BLaER1 treated with 17β-estradiol and CSF1 and Interleukin-3, amounts not matched to agents 10 nM and 100 nM (cell line): ENCODE results near the gene MAP3K15.

Experiments used
- H3K27ac ChIP-seq, 11 experiments: shearing (Covaris generic); formaldehyde crosslinking; 2 replicates each; pipeline ENCODE4 v1.8.1; 2022
- H3K27me3 ChIP-seq, 11 experiments: shearing (Covaris generic); formaldehyde crosslinking; 2 replicates each; pipeline ENCODE4 v1.8.1; 2022
- H3K36me3 ChIP-seq, 11 experiments: shearing (Covaris generic); formaldehyde crosslinking; 2 replicates each; pipeline ENCODE4 v1.8.1; 2022
- H3K4me1 ChIP-seq, 10 experiments: shearing (Covaris generic); formaldehyde crosslinking; 2 replicates each; pipeline ENCODE4 v1.8.1; 2022
- H3K4me2 ChIP-seq, 11 experiments: shearing (Covaris generic); formaldehyde crosslinking; 2 replicates each; pipeline ENCODE4 v1.8.1; 2022
- H3K4me3 ChIP-seq, 10 experiments: shearing (Covaris generic); formaldehyde crosslinking; 2 replicates each; pipeline ENCODE4 v1.8.1; 2022
- H3K9ac ChIP-seq, 11 experiments: shearing (Covaris generic); formaldehyde crosslinking; 2 replicates each; pipeline ENCODE4 v1.8.1; 2022
- H3K9me3 ChIP-seq, 11 experiments: shearing (Covaris generic); formaldehyde crosslinking; replicated peaks in 1 of 11; 2 replicates each; pipeline ENCODE4 v1.8.1; 2022
- H4K20me1 ChIP-seq, 11 experiments: shearing (Covaris generic); formaldehyde crosslinking; 2 replicates each; pipeline ENCODE4 v1.8.1; 2022
- Cebpa-rat ChIP-seq, 11 experiments: shearing (Covaris generic); IDR thresholded peaks; 2 replicates each; pipeline ENCODE4 v1.8.1; 2022

The MAP3K15 gene, protein sequence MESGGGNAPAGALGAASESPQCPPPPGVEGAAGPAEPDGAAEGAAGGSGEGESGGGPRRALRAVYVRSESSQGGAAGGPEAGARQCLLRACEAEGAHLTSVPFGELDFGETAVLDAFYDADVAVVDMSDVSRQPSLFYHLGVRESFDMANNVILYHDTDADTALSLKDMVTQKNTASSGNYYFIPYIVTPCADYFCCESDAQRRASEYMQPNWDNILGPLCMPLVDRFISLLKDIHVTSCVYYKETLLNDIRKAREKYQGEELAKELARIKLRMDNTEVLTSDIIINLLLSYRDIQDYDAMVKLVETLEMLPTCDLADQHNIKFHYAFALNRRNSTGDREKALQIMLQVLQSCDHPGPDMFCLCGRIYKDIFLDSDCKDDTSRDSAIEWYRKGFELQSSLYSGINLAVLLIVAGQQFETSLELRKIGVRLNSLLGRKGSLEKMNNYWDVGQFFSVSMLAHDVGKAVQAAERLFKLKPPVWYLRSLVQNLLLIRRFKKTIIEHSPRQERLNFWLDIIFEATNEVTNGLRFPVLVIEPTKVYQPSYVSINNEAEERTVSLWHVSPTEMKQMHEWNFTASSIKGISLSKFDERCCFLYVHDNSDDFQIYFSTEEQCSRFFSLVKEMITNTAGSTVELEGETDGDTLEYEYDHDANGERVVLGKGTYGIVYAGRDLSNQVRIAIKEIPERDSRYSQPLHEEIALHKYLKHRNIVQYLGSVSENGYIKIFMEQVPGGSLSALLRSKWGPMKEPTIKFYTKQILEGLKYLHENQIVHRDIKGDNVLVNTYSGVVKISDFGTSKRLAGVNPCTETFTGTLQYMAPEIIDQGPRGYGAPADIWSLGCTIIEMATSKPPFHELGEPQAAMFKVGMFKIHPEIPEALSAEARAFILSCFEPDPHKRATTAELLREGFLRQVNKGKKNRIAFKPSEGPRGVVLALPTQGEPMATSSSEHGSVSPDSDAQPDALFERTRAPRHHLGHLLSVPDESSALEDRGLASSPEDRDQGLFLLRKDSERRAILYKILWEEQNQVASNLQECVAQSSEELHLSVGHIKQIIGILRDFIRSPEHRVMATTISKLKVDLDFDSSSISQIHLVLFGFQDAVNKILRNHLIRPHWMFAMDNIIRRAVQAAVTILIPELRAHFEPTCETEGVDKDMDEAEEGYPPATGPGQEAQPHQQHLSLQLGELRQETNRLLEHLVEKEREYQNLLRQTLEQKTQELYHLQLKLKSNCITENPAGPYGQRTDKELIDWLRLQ (N-terminal part only)

DNA sequence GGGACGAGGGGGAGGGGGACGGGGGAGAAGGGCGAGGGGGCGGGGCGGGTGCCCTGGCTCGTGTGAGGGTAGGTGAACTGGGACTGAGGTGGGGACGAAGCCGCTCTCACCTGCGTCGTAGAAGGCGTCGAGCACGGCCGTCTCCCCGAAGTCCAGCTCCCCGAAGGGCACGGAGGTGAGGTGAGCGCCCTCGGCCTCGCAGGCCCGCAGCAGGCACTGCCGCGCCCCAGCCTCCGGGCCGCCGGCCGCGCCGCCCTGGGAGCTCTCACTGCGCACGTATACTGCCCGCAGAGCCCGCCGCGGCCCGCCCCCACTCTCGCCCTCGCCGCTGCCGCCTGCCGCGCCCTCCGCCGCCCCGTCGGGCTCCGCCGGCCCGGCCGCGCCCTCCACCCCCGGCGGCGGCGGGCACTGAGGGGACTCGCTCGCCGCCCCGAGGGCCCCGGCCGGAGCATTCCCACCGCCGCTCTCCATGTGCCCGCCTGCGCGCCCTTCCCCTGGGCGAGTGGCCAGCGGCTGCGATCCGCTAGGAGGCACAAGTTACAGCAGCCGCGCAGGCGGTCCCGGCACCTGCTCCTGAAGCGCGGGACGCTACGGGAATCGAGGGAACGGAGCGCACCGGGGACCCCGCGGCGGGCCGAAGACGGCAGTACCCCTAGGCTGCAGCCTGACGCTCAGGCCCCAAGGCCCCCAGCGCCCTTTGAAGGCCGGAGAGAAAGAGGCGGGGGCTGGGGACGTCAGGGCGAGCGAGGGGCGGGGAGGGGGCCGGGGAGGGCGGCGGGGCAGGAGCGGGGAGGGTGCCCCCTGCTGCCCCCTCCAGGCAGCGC lies at the start of gene MAP3K15:
TSS of gene MAP3K15 (minus strand) at position 718 of the 824 bp plus-strand sequence. CDS start at position 471, 247 bp downstream.
- Histone ChIP-seq H3K36me3 (no peaks in the 10 kb centered on the region), H3K4me2 (peak within 1 kb of the TSS; percentile 64 to 80 (median 73))
- TF ChIP-seq Cebpa-rat (IDR thresholded peaks at IDR 0.05) = no peak

DNA sequence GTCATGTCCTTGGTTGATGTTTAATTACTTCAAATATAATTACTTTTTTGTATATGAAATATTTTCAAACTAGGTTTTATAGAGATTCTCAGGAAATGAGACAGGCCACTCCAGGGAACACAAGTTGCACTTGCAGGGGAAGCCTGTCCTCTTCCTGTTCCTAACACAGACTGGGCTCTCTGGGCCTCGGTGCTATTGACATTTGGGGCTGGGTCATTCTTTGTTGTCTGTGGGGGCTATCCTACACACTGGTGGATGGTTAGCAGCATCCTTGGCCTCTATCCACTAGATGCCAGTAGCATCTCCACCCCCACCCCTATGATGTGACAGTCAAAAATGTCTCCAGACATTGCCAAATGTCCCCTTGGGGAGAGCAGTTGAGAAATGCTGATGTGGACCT lies 49.3 kb upstream of the MAP3K15 start:
- Histone ChIP-seq H3K27ac (no peak overlapping the region), H3K36me3 (peaks cover 5 to 49% (median 23%) of the 10 kb centered on the region in 11 experiments; a peak in 15 of 22 replicates), H3K4me1 (peaks cover 8 to 12% (median 10%) of the 10 kb centered on the region in 10 experiments; a peak in 19 of 20 replicates), H3K9ac (no peak overlapping the region), H3K4me3 (no peak overlapping the region), H4K20me1 (peaks cover 0 to 23% (median 0%) of the 10 kb centered on the region in 11 experiments; a peak in 4 of 22 replicates), H3K9me3 (no peaks in the 10 kb centered on the region), H3K27me3 (no peaks in the 10 kb centered on the region), H3K4me2 (no peak overlapping the region)
- no peak for TF ChIP-seq Cebpa-rat (IDR thresholded peaks at IDR 0.05)

More for the DNA sequence above, at the start of gene MAP3K15:
- no peaks in the 10 kb centered on the region for H4K20me1 ChIP-seq
- peaks cover 0 to 11% (median 6%) of the 10 kb centered on the region in 11 experiments; a peak in 10 of 22 replicates for H3K9me3 ChIP-seq
- H3K27me3 ChIP-seq = peaks cover 0 to 11% (median 0%) of the 10 kb centered on the region in 11 experiments; a peak in 2 of 22 replicates
- H3K9ac ChIP-seq = peak within 1 kb of the TSS; percentile 35 to 76 (median 64); a peak in 19 of 22 replicates
- peak within 1 kb of the TSS in 4 of 11 experiments; percentile 13 to 51 (median 37); a peak in 4 of 22 replicates for H3K27ac ChIP-seq
- peak within 1 kb of the TSS; percentile 53 to 69 (median 60) for H3K4me3 ChIP-seq
- peaks cover 0 to 3% (median 0%) of the 10 kb centered on the region in 10 experiments; a peak in 1 of 20 replicates for H3K4me1 ChIP-seq

DNA sequence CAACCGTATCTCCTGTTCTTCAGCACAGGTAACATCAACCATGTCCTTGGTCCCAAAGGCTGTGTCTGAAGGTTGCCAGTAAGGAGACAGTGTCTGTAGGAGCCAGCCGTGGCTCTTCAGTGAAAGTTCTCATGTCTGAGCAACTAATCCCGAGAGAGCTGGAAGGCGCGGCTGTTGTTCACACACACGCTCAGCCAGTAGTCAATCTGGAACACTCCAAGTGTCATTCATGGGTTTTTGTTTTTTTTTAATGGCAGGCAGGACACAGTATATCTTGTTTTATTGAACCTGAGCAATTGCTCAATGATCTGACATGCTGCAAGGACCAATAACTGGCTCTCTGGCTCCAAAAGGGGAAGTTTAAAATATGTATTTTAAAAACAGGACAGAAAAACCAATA lies 48.4 kb upstream of the MAP3K15 start:
- Histone ChIP-seq H3K9me3 (no peaks in the 10 kb centered on the region), H4K20me1 (peaks cover 0 to 14% (median 0%) of the 10 kb centered on the region in 11 experiments; a peak in 4 of 22 replicates), H3K27me3 (no peaks in the 10 kb centered on the region), H3K36me3 (peaks cover 3 to 41% (median 16%) of the 10 kb centered on the region in 11 experiments; a peak in 14 of 22 replicates), H3K27ac (no peak overlapping the region), H3K4me1 (peaks cover 8 to 12% (median 10%) of the 10 kb centered on the region in 10 experiments; a peak in 19 of 20 replicates), H3K4me3 (no peak overlapping the region), H3K9ac (no peak overlapping the region), H3K4me2 (no peak overlapping the region)
- no peak for TF ChIP-seq Cebpa-rat (IDR thresholded peaks at IDR 0.05)

DNA sequence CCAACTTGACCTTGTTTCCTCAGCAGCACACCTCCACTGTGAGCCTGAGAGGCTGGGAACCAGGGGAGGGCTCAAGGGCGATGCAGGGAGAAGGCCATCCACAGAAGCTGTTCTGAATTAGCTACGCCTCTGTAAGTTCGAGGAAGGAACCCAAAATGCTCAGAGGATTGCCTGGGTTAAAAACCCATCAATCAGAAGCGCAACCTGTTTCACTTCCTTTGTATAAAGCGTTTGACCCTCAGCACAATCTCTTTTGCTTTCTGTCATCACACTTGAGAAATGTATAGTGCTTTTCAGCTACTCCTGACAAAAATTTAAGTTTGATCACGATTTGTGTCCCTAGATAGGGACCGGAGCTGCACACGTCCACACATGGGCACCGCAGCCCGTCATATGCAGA lies 48.0 kb upstream of the MAP3K15 start:
- H3K27me3 ChIP-seq = no peaks in the 10 kb centered on the region
- peaks cover 8 to 12% (median 10%) of the 10 kb centered on the region in 10 experiments; a peak in 19 of 20 replicates for H3K4me1 ChIP-seq
- peaks cover 0 to 37% (median 12%) of the 10 kb centered on the region in 11 experiments; a peak in 12 of 22 replicates for H3K36me3 ChIP-seq
- no peak overlapping the region for H3K27ac ChIP-seq
- H3K9ac ChIP-seq = no peak overlapping the region
- H3K4me2 ChIP-seq = no peak overlapping the region
- no peaks in the 10 kb centered on the region for H3K9me3 ChIP-seq
- H4K20me1 ChIP-seq = peaks cover 0 to 13% (median 0%) of the 10 kb centered on the region in 11 experiments; a peak in 4 of 22 replicates
- no peak overlapping the region for H3K4me3 ChIP-seq
- TF ChIP-seq Cebpa-rat (IDR thresholded peaks at IDR 0.05) = no peak

DNA sequence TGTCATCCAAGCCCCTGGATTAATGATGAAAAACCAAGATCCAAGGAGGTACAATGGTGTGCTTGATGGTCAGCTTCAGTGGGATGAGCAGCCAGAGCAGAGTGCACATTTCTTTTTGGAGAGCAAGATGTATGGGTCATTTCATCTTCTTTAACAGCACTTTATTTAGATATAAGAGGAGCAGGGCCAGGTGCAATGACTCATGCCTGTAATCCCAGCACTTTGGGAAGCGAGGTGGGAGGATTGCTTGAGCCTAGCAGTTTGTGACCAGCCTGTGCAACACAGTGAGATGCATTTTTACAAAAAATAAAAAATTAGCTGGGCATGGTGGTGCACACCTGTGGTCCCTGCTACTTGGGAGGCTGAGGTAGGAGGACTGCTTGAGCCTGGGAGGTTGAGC lies 45.3 kb upstream of the MAP3K15 start:
- no peaks in the 10 kb centered on the region for H3K27me3 ChIP-seq
- H3K4me2 ChIP-seq = no peak overlapping the region
- no peak overlapping the region for H3K27ac ChIP-seq
- 0 out of 20 replicates have a peak, but pooled peaks cover 0 to 3% (median 0%) of the 10 kb centered on the region in 10 experiments for H3K4me1 ChIP-seq
- peaks cover 0 to 28% (median 11%) of the 10 kb centered on the region in 11 experiments; a peak in 12 of 22 replicates for H3K36me3 ChIP-seq
- no peak overlapping the region for H3K9ac ChIP-seq
- H3K4me3 ChIP-seq = no peak overlapping the region
- H4K20me1 ChIP-seq = peaks cover 0 to 14% (median 0%) of the 10 kb centered on the region in 11 experiments; a peak in 3 of 22 replicates
- no peak for TF ChIP-seq Cebpa-rat (IDR thresholded peaks at IDR 0.05)
- no peaks in the 10 kb centered on the region for H3K9me3 ChIP-seq

DNA sequence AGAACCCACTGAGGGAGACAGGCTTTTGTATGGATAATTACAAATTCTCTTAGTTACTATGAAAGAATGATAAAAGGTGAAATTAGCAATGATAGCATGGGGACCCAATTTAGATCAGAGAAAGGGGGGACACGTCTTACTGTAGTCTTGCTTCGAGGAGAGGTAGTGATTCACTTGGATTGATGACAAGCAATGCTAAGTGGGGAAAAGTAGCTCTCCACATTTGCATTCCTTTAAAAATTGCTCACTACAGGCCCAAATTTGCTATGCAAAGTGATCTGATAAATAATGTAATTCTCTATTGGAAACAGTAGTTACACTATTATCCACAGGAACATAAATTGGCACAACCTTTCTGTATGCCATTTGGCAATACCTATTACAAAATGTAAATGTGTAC lies 42.5 kb upstream of the MAP3K15 start:
- no peak overlapping the region for H3K4me3 ChIP-seq
- no peaks in the 10 kb centered on the region for H3K4me1 ChIP-seq
- no peak overlapping the region for H3K9ac ChIP-seq
- H3K27ac ChIP-seq = no peak overlapping the region
- no peaks in the 10 kb centered on the region for H3K9me3 ChIP-seq
- H3K27me3 ChIP-seq = no peaks in the 10 kb centered on the region
- no peak for TF ChIP-seq Cebpa-rat (IDR thresholded peaks at IDR 0.05)
- H3K36me3 ChIP-seq = peaks cover 0 to 22% (median under 1%) of the 10 kb centered on the region in 11 experiments; a peak in 7 of 22 replicates
- peaks cover 0 to 22% (median 0%) of the 10 kb centered on the region in 11 experiments; a peak in 3 of 22 replicates for H4K20me1 ChIP-seq
- H3K4me2 ChIP-seq = no peak overlapping the region

DNA sequence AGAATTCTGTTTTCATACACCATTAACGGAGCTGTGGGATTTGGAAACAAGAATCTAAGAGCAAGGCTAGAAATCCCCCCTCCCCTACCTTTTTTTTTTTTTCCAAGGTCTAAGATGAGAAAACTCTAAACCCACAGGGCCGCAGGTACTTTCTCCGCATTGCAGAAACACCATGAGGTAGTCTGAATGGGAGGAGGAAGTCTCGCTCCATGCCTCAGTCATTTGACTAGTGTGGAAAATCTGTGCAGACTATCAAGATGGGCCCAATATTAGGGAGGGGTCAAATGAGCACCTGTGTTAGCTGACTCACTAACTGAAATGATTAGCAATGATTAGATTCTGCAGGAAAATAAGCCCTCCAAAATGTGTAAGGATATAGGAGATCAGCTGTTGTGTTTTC lies 40.9 kb upstream of the MAP3K15 start:
- Histone ChIP-seq H3K4me1 (no peaks in the 10 kb centered on the region), H3K27ac (no peak overlapping the region), H3K27me3 (no peaks in the 10 kb centered on the region), H4K20me1 (peaks cover 0 to 19% (median 0%) of the 10 kb centered on the region in 11 experiments; a peak in 4 of 22 replicates), H3K36me3 (peaks cover 0 to 21% (median 0%) of the 10 kb centered on the region in 11 experiments; a peak in 5 of 22 replicates), H3K4me3 (no peak overlapping the region), H3K9me3 (no peaks in the 10 kb centered on the region), H3K9ac (no peak overlapping the region), H3K4me2 (no peak overlapping the region)
- TF ChIP-seq Cebpa-rat (IDR thresholded peaks at IDR 0.05) = no peak
